CD4-positive, alpha-beta T cell treated with Interleukin-21 for 1 hour (primary cell): ENCODE measurements around the gene B4GAT1.
A peak's percentile ranks its signal among the peaks of the same experiment; 100 is the strongest.
"Not testable (repeated sequence)": the region's sequence is repeated elsewhere in the genome, so short reads cannot be mapped to it uniquely, and the experiment has no call there.

Experiments
- DNase-seq: peaks from one replicate; pipeline ENCODE4 v3.0.0-alpha.2; 2020

B4GAT1 gene

DNA sequence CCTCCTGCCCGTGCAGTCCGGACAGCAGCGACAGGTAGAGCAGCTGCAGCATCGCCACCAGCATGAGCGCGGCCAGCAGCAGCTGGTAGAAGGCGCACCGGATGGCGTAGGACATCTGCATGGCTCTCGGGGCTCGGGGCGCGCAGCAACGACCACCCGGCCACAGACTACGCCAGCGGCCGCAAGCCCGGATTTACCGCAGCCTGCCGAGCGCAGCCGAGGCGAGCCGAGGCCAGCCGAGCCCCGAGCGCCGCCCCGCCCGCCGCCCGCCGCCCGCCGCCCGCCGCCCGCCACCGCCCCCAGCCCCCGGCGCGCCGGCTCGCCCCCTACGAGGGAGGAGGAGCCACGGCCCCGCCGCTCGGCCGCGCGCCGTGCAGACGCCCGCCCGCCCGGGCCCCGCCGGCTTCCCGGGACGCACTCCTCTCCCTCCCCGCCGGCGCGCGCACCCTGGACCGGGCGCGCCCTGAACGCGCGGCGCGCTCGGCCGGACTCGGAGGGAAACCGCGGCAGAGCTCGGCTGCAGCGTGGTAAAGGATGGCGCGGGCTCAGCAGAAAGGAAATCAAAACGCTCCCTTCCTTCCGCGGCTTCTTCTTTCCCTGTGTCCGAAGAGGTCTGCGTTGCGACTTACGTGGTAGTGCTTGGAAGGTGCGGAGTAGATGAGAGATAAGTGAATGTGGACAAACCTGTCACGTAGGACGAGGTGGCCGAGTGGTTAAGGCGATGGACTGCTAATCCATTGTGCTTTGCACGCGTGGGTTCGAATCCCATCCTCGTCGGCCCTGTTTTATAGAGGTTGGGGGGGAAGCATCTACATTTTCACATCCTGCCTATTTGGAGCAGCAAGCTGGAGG, at the start of gene B4GAT1:
Gene B4GAT1 (minus strand): TSS at position 205 of the 852 bp plus-strand sequence. CDS start 84 bp downstream, at position 121.
- peak; percentile 89 for DNase-seq

DNA sequence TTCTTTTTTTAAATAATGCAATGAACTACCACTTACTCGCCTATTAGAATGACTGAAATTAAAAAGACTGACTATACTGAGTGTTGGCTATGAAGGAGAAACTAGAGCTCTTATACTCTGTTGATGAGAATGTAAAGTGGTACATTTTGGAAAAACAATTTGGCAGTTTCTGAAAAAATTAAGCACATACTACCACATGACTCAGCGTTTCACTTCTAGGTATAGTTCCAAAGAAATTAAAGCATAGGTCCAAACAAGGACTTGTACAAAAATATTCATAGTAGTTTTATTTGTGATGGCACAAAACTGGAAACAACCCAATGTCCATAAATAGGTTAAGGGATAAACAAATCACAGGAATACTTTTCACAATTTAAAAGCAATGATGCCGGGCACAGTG, 46.5 kb upstream of the B4GAT1 start:
- DNase-seq: no peak

DNA sequence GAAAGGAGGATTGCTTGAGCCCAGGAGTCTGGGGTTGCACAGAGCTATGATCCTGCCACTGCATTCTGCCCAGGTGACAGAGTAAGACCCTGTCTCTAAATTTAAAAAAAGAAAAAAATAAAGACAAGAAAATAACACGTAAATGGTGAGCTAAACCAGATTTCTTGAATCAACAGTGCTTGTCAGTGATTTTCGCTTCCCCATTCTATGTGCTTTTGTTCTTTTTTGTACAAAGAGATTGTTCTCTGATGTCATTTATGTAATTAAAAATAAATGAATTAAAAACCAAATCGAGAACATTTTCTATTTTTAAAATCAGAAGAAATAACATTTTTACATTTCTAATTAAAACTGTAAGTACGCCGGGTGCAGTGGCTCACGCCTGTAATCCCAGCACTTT, 43.9 kb upstream of the B4GAT1 start:
- no peak for DNase-seq

DNA sequence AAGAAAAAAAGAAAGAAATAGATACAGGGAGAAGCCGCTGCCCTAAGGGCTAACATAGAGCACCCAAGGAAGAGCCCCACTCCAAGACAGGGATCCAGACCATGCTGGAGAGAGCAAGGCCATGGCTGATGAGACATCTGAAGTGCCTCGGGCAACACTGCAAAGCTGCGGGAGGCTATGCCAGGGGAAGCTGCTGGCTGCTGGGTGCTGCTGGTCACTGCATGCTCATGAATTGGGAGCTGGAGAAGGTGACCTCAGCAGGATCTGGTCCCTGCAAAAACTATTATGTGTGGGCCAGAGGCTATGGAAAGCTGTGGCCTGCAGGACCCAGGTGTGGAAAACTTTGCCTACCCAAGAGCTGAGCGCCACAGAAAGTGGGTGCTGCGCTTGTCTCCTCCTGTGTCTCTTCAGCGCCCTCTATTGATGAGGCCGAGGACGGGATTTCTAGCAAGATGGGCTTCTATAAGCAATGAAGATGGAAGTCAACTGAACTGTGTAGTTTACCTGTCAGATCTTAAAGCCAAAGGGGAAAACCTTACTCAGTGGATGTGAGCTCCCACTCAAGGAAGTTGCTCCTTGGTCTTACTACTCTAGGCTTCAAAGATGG, 41.5 kb upstream of the B4GAT1 start:
- peak; percentile 80 for DNase-seq

DNA sequence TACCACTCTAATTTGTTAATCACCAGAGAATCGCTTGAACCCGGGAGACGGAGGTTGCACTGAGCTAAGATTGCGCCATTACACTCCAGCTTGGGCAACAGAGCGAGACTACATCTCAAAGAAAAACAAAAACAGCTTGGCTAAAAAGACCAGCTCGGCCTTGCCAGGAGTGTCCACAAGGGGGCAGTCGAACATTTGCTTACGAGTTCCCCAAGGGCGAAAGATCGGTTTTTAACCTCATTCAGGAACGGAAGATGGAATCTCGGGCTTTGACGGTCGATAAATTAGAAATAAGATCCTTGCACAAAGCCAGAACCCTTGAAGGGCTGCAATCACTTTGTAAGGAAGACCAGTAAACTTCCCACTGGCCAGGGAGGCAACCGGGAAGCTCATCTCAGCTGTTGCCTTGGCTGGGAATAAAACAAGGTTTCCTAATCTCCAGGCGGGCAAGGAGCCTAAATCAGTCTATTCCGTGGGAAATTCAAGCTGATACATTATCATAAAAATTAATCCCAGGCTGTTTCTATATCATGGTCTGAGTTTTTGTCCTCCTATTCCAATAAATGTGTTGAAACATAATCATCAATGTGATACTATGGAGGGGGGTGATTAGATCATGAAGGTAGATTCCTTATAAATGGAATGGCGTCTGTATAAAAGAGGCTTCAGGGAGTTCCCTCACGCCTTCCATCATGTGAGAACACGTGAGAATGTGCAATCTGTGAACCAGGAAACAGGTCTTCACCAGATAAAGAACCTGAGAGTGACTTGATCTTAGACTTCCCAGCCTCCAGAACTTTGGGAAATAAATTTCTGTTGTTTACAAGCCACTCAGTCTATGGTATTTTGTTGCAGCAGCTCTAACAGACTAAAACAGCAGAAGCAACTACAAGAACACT, 39.0 kb upstream of the B4GAT1 start:
- DNase-seq: peak; percentile 82

DNA sequence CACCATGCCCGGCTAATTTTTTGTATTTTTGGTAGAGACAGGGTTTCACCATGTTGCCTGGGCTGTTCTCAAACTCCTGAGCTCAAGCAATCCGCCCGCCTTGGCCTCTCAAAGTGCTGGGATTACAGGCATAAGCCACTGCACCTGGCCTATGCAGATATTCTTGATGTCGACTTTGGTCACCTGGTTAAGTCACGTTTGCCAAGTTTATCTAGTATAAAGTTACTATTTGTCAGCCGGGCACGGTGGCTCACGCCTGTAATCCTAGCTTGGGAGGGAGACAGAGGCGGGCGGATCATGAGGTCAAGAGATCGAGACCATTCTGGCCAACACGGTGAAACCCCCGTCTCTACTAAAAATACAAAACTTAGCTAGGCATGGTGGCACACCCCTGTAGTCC, 36.9 kb upstream of the B4GAT1 start:
- not testable (repeated sequence) for DNase-seq

DNA sequence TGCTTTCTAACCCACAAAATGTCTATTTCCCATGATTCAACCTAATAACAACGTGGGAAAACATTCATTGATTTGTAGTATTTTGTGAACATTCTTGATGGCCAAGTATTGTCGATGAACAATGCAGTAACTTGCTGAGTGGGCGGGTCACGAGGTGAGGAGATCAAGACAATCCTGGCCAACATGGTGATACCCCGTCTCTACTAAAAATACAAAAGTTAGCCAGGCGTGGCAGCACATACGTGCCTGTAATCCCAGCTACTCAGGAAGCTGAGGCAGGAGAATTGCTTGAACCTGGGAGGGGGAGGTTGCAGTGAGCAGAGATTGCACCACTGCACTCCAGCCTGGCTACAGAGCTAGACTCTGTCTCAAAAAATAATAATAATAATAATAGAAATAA, 32.8 kb upstream of the B4GAT1 start:
- DNase-seq: not testable (repeated sequence)

DNA sequence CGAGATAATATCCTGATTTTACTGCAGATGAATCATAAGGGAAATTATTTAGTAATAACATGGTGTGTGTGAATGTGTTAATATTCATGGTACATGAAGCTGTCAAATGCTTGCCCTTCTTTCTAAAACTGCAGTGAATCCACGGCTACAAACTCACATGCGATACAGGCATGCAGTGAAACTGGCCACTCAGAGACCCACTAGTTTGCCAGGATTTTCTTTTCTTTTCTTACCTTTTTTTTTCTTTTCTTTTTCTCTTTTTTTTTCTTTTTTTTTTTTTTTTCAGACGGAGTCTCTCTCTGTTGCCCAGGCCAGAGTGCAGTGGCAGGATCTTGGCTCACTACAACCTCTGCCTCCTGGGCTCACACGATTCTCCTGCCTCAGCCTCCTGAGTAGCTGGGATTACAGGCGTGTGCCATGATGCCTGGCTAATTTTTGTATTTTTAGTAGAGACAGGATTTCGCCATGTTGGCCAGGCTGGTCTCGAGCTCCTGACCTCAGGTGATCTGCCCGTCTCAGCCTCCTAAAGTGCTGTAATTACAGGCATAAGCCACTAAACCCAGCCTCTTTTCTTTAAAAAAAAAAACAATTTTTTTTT, 26.4 kb upstream of the B4GAT1 start:
- not testable (repeated sequence) for DNase-seq

DNA sequence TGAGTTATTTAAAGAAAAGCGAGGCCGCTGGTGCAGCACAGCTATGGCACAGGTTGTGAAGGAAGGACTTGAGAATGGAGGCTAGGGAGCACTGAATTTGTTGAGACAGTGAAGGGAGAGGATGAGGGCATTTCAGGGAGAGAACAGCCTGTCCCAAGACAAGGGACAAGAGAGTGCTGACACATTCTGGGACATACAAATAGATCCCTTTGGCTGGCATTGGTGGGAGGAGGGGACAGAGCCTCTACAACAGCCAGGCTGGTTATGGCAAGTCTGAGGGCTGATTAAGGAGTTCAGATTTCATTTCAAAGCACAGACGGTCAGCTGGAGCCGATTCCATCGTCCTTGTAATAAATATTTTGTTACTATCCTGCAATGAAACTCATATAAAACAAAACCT, 25.8 kb upstream of the B4GAT1 start:
- no peak for DNase-seq

DNA sequence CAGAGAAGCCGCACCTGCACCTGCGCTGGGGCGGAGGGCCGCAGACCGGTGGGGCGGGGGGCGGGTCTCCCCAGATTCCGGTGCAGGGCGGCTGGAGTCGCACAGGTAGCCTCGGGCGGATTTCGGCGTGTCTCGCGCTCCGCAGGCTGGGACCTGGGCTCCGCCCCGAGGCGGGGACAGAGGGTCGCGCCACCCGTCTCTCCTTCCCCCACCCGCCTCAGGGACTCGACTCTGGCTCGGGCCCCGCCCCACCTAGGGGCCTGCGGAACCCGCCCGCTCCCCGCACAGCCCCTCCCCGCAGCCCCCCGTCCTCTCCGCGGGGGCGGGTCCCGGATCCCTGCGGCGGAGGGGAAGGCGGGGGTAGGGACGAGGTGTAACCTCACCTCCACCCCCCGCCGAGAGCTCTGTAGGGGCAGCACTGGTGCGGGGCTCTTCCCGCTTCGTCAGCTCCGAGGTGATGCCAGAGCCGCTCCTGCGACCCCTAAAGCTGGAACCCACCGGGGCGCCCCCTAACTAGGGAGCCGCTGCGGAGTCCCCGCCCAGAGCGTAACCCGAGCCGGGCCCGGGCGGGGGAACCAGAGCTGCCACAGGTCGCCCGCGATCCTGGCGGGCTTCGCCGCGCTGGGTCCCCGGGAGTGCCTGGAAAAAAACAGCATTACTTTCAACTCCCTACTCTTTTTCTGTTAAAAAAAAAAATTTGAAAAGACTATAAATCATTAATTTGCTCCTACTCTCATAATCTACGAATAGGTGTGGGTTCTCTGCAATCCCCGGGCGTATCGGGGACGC, 24.4 kb upstream of the B4GAT1 start, which contains the start of gene SLC29A2:
Gene SLC29A2 (minus strand): TSS at position 134 of the 789 bp plus-strand sequence. CDS start 169 bp downstream, outside the sequence.
- peak; percentile 83 for DNase-seq

DNA sequence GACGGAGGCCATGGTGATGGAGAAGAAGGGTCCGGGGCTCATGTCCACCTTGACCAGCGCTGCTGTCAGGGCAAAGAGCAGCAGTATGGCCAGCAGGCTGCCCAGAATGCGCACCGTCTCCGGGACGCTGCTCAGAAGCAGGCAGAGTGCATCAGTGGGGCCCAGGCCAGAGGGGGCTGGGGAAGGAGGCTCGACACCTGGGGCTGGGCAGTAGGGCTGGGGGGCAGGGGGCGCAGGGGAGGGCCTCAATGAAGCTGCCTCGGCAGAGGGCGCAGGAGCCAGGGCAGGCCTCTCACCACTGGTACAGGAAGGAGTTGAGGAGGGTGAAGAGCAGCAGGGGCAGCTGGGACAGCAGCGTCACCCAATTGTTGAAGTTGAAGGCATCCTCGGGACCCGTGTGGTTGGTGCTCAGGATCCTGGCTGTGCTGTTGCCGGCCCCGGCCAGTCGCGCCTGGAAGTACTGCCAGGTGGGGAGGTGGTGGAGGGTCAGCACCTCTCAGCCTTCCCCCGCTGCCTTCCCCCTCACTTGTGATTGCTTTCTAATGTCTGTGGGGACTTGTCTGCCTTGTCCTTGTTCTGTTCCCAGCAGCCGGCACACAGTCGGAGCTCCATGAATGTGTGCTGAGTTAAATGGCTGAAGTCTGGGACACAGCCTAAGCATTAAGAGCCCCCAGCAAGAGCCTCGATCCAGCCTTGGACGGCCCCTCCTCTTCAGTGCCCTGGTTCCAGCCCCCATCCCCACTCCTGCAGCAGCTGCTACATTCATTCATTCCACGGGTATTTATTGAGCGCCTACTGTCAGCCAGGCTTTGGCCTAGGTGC, 21.9 kb upstream of the B4GAT1 start:
- no peak for DNase-seq

DNA sequence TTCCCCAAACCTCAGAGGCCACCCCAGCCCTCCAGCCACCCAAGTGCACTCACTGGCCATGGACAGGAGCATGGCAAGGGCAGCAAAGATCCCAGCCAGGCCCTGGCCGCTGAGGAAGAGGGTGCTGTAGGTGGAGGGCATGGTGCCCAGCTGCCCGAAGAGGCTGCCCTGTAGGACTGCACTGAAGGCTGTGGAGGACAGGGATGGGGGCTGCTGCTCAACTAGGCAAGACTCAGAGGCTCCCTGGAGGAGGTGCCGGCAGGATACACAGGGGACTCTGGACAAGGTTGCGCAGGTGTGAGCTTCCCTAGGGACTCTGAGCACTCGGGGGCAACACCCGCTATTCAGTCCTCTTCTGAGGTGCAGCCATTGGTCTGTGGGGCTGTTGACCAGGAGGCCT, 21.1 kb upstream of the B4GAT1 start:
- DNase-seq: no peak

DNA sequence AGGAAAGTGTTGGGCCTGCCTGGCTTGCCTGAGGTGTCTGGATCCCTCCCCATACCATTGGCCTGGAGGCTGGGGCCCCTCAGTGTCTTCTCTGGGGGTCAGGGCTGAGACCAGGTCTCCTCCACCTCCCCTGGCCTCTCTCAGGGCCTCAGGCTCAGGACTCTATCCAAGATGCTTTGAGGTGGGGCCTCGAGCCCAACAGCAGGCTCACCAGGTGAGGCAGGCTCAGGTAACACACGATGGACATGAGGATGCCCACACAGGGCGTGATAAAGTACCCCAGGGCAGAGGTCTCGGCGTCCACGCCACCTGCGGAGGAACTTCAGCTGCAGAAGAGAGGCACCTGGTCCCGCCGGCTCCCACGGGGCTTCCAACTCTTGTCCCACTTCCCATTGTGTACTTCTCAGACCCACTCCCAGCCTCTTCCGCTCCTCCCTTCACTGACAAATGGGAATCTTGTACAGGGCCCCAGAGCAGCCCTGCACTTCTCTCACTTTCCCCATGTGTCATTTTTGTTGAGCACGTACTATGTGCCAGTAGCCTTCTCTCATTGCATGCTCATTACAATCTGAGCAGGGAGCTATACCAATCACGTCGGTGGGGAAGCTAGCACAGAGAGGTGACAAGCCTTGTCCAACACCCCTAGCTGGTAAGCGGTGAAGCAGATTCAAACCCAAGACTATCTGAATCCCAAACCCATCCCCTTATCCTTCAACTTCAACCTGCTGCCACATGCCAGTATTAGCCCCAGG, 20.3 kb upstream of the B4GAT1 start:
- no peak for DNase-seq

DNA sequence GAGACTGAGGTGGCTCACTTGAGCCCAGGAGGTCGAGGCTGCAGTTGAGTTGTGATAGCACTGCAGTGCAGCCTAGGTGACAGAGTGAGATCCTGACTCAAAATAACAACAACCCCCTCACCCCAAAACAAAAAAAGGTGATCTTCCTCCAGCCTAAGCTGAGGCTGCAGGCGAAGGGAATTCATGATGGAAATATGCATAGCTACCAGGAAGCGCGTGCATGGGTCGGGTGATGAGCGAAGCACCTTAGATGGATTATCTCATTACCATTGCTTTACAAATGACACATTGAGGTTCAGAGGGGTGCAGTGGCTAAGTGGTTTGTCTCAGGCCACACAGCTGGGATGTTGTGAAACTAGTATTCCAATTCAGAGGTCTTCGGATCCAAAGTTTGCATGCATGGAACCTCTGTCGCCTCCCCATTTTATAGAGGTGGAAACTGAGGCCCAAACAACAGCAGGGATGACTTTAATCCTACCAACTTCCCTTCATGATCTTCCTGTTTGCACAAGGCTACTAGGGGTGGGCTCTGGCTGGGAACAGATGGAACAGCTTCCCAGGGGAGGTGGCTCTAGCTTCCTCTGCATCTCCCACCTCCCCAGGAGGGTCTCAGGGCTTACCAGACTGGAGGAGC, 19.5 kb upstream of the B4GAT1 start:
- no peak for DNase-seq

DNA sequence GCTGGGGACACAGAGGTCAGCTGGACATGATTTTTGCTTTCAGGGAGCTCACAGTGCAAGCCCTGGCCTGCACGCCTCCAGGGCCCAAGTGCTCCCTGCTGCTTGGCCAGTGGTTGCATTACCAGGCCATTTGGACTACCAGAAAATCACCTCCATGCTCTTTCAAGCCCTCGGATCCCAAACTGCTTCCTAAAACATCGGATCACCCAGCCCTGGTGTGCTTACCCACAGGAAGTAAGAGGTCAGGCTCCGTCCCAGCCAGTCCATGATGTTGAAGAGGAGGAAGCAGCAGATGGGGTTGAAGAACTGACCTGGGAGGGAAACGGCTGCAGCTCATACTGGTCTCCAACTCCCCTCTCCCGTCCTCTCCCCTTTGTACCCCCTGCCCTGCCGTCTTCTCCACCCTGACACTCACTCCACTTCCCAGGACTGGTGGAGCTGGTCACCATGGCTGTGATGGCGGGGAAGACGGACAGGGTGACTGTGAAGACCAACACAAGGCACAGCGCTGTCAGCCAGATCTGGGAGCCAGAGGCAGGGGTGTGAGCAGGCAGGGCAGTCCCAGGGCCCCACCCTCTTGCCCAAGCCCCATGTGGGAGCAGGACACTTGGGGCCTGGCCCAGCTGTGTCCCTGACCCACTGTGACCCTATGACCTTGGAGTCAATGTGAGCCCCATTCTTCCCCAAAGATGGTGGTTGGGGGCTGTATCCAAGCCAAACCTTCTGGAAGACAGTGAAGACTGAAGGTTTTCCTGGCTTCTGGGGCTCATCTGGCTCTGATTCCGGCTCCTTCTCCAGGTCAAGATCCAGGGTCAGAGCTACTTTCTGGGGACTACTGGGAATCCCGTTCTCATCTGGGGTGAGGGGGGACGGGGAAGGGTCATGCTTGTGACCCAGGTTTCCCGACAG, 18.5 kb upstream of the B4GAT1 start:
- no peak for DNase-seq

DNA sequence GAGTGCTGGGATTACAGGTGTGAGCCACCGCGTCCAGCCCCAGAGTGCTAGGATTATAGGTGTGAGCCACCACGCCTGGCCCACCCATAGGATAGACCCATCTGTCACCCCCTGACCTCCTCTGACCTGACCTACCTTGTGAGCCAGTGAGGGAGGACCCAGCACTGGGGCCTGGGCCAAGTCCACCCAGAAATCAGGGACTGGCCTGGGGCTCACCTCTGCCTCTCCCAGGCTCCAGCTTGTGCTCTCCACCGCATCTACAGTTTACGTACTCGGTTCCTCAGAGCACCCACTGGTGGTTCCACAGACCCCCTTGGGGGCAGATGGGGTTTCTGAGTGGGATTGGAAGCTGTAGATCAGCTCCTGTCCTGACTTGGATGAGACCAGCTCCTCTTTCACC, 17.7 kb upstream of the B4GAT1 start:
- DNase-seq: no peak

DNA sequence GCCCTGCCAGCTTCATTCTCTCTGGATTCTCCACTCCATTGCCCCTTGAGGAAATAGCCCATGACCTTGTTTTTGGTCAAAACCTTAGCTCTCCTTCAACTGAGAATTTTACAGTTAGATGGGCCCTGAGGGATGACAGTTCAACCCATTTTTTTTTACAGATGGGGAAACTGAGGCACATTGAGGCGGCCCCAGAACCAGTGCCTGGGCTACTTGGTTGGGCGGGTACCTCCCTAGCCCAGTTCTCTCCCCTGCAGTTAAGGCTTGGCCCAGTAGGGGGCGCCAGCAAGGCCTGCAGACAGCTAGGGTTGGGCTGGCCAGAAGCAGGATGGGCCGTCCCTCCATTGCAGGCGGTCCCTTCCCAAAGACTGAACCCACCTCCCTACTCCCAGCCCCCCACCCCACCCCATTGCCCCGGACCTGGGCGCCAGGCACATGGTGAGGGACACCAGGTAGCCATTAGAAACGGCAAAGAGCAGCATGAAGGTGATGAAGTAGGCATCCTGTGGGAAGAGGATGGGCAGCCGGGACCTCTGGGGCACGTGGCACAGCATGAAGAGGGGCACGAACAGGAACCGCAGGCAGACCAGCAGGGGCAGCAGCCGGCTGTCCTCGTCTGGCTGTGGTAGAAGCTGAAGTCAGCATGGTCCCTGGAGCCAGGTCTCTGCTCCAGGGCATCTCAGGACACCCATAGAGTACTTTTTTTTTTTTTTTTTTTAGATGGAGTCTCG, 16.5 kb upstream of the B4GAT1 start:
- DNase-seq: peak; percentile 67

DNA sequence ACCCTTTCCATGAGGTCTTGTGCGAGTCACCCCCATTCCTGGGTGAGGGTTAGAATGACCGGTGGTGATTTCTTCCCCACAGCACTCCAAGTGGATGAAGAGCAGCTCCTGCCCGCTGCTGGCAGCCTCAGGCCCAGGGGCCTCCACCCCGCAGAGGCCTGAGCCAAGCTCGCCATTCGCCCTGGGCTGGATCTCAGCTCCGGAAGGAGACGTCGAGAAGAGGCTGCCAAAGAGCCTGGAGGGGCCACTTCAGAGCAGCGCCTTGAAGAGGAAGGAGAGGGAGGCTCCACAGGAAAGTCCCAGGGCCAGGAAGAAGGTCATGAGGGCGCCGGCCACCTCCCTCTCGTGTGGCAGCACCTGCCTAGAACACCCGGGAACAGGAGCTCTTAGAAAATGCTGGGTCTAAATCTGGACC, 15.8 kb upstream of the B4GAT1 start:
- DNase-seq: no peak
